Small intestine (tissue), 7 donors: Measurements from ENCODE around the gene CMIP. TPM values are rescaled to one million over a fixed set of nuclear protein-coding genes. Genes with fewer than 3 reads are reported as not detected.

Experiments
- DNase-seq, 2 donors: peaks; one replicate each; pipeline versions ENCODE4 v3.0.0 to v3.0.0-alpha.2; 2013
- FAIRE-seq: peaks from 2 replicates; lab custom pipeline; 2012; peaks lifted over from hg19 to GRCh38; lab: Jason Lieb, UNC
- H3K27ac ChIP-seq, 3 donors: one replicate each; pipeline ENCODE4 v1.5.1; 2013; ENCODE audit warnings: low read length in 2 of 3, mild to moderate bottlenecking in 2 of 3, control low read depth in 1 of 3, inconsistent platforms in 1 of 3, low read depth in 1 of 3, moderate library complexity in 1 of 3
- H3K27me3 ChIP-seq, 3 donors: one replicate each; pipeline ENCODE4 v1.6.1; 2013; ENCODE audit warnings: low read length in 3 of 3, inconsistent platforms in 1 of 3; ENCODE audit not compliant: control insufficient read depth in 3 of 3, insufficient read depth in 3 of 3
- H3K36me3 ChIP-seq, 3 donors: one replicate each; pipeline ENCODE4 v1.6.1; 2013; ENCODE audit warnings: low read length in 3 of 3, inconsistent platforms in 1 of 3, low read depth in 1 of 3, mild to moderate bottlenecking in 1 of 3, moderate library complexity in 1 of 3; ENCODE audit not compliant: control insufficient read depth in 3 of 3, insufficient read depth in 2 of 3
- H3K4me1 ChIP-seq, 3 donors: one replicate each; pipeline ENCODE4 v1.6.1; 2013; ENCODE audit warnings: low read length in 2 of 3, inconsistent platforms in 1 of 3, low read depth in 1 of 3, mild to moderate bottlenecking in 1 of 3, moderate library complexity in 1 of 3; ENCODE audit not compliant: control insufficient read depth in 3 of 3, insufficient read depth in 2 of 3
- H3K4me3 ChIP-seq, 3 donors: one replicate each; pipeline ENCODE4 v1.5.1; 2013; ENCODE audit warnings: low read length in 3 of 3, control low read depth in 1 of 3, inconsistent platforms in 1 of 3, low read depth in 1 of 3, mild to moderate bottlenecking in 1 of 3, moderate library complexity in 1 of 3
- H3K9me3 ChIP-seq, 2 donors: one replicate each; pipeline ENCODE4 v1.6.1; 2013; ENCODE audit warnings: low read depth in 1 of 2, low read length in 1 of 2; ENCODE audit not compliant: control insufficient read depth in 2 of 2, insufficient read depth in 1 of 2
- WGBS, 3 donors: extraction: QIAGEN DNeasy Blood & Tissue Kit; methylation state at CpG; one replicate each; pipeline ENCODE4 v1.1.7; 2013; 5-methylcytosine and 5-hydroxymethylcytosine counted together
- polyA plus RNA-seq, 4 donors: library from polyadenylated mRNA; stranded (reverse) in 3 of 4; unstranded in 1 of 4; fragments of 200-250 nt in 3 of 4; fragments of 120-200 nt in 1 of 4; gene quantifications; one replicate each; pipeline versions ENCODE4 v1.2.1 to v1.2.3, GENCODE V29; 2013
- donor health status: healthy with polysubstance abuse.
- donor health status: control.
- donor health status: control.
- donor health status: Bipolar disorder and iron deficiency.
- donor health status: healthy.

CMIP gene
- polyA plus RNA-seq, 4 donors, result 43.8 to 74.7 (median 55.7) TPM

- WGBS, 3 donors, result 66 to 77% (median 72%) methylated on average over 10 of the region's 10 CpGs
- Histone ChIP-seq H3K4me1 (peaks cover 7 to 61% (median 11%) of the 10 kb centered on the region in 3 donors), H3K27ac (no peak overlapping the region), H3K36me3 (peaks cover 0 to 40% (median 0%) of the 10 kb centered on the region in 3 donors), H3K4me3 (no peak overlapping the region), H3K9me3 (no peaks in the 10 kb centered on the region), H3K27me3 (no peaks in the 10 kb centered on the region)
- DNase-seq, result no peak
- no peak for FAIRE-seq
These were observed 119.9 kb downstream of the CMIP start for GRCh38 chr16:81564421-81564911.

- no peak overlapping the region for H3K4me3 ChIP-seq
- peaks cover 7 to 60% (median 14%) of the 10 kb centered on the region in 3 donors for H3K4me1 ChIP-seq
- DNase-seq (no peak), FAIRE-seq (no peak)
- H3K36me3 ChIP-seq, result peaks cover 0 to 45% (median 0%) of the 10 kb centered on the region in 3 donors
- no peaks in the 10 kb centered on the region for H3K27me3 ChIP-seq
- peak overlapping the region in 2 of 3 donors; percentile 36 to 73 for H3K27ac ChIP-seq
- H3K9me3 ChIP-seq, result no peaks in the 10 kb centered on the region
- WGBS, 3 donors, result 85 to 86% (median 86%) methylated on average over 20 of the region's 20 CpGs
These were observed 120.9 kb downstream of the CMIP start for GRCh38 chr16:81565321-81566028.

- peaks cover 0 to 45% (median 0%) of the 10 kb centered on the region in 3 donors for H3K36me3 ChIP-seq
- peak overlapping the region; percentile 36 to 73 (median 37) for H3K27ac ChIP-seq
- WGBS, 3 donors, result 46 to 77% (median 51%) methylated on average over 7 of the region's 7 CpGs
- no peaks in the 10 kb centered on the region for H3K9me3 ChIP-seq
- H3K4me3 ChIP-seq, result no peak overlapping the region
- H3K27me3 ChIP-seq, result no peaks in the 10 kb centered on the region
- no peak for FAIRE-seq
- H3K4me1 ChIP-seq, result peaks cover 7 to 59% (median 12%) of the 10 kb centered on the region in 3 donors
- peak; percentile 64 to 68 for DNase-seq
These were observed 121.7 kb downstream of the CMIP start for GRCh38 chr16:81566086-81567007.

GRCh38 chr16:81567087-81567486, 122.5 kb downstream of the CMIP start:
- H3K9me3 ChIP-seq, result no peaks in the 10 kb centered on the region
- FAIRE-seq, result no peak
- DNase-seq, result no peak
- H3K4me3 ChIP-seq, result no peak overlapping the region
- peaks cover 5 to 61% (median 12%) of the 10 kb centered on the region in 3 donors for H3K4me1 ChIP-seq
- peaks cover 0 to 51% (median 0%) of the 10 kb centered on the region in 3 donors for H3K36me3 ChIP-seq
- no peaks in the 10 kb centered on the region for H3K27me3 ChIP-seq
- WGBS, 3 donors, result 88 to 94% (median 93%) methylated on average over 13 of the region's 13 CpGs
- peak overlapping the region in 1 of 3 donors; percentile 91 for H3K27ac ChIP-seq

GRCh38 chr16:81567987-81568748, 123.6 kb downstream of the CMIP start:
- 28 to 45% (median 39%) methylated on average over 13 of the region's 13 CpGs for WGBS, 3 donors
- H3K27me3 ChIP-seq, result no peaks in the 10 kb centered on the region
- DNase-seq, result peak; percentile 81 to 85
- H3K9me3 ChIP-seq, result no peaks in the 10 kb centered on the region
- H3K4me3 ChIP-seq, result no peak overlapping the region
- H3K36me3 ChIP-seq, result peaks cover 0 to 48% (median 0%) of the 10 kb centered on the region in 3 donors
- peaks cover 5 to 66% (median 8%) of the 10 kb centered on the region in 3 donors for H3K4me1 ChIP-seq
- H3K27ac ChIP-seq, result peak overlapping the region; percentile 56 to 91 (median 61)
- no peak for FAIRE-seq

- Histone ChIP-seq H3K4me1 (peaks cover 5 to 71% (median 8%) of the 10 kb centered on the region in 3 donors), H3K27ac (peak overlapping the region; percentile 22 to 91 (median 61)), H3K27me3 (no peaks in the 10 kb centered on the region), H3K4me3 (no peak overlapping the region), H3K36me3 (peaks cover 0 to 45% (median 0%) of the 10 kb centered on the region in 3 donors), H3K9me3 (no peaks in the 10 kb centered on the region)
- no peak for DNase-seq
- 39 to 61% (median 52%) methylated on average over 8 of the region's 8 CpGs for WGBS, 3 donors
- no peak for FAIRE-seq
These were observed 124.1 kb downstream of the CMIP start for GRCh38 chr16:81568749-81569087.

- Histone ChIP-seq H3K9me3 (no peaks in the 10 kb centered on the region), H3K27ac (peak overlapping the region in 1 of 3 donors; percentile 91), H3K27me3 (no peaks in the 10 kb centered on the region), H3K36me3 (peaks cover 0 to 47% (median 0%) of the 10 kb centered on the region in 3 donors), H3K4me1 (peaks cover 5 to 76% (median 10%) of the 10 kb centered on the region in 3 donors), H3K4me3 (no peak overlapping the region)
- no peak for DNase-seq
- no peak for FAIRE-seq
- 74 to 85% (median 83%) methylated on average over 11 of the region's 11 CpGs for WGBS, 3 donors
These were observed 124.9 kb downstream of the CMIP start for GRCh38 chr16:81569361-81570034.
